Measurements from ENCODE around the gene FBXW7. TPM values are rescaled to one million over a fixed set of nuclear protein-coding genes. Genes with fewer than 3 reads are reported as not detected.
A peak's percentile ranks its signal among the peaks of the same experiment; 100 is the strongest.

FBXW7 gene
- total RNA-seq, 2 experiments from 2014 or later = 128 to 140 TPM

DNA sequence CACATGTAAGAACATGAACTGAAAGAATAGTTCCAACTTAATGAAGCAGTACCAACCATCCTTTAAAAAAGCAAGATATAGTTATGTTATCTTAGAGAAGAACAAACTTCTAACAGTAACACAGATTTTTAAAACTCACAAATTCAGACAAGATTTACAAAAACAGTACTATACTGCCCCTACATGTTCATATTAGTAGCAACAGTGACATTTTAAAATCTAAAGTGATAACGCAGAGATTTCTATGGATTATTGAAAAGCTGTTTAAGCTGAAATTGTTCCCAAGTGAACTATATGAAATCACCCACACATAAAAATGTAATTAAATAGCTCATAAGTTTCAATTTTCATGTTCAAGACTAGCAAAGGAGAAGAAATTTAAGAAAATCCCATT lies 166.0 kb downstream of the FBXW7 start:
- no peak for ATAC-seq (ENCODE audit: poor library complexity)
- Mint-ChIP-seq H3K9me3 (no peaks in the 10 kb centered on the region), H3K27me3 (no peaks in the 10 kb centered on the region), H3K4me3 (no peak overlapping the region), H3K4me1 (ENCODE audit: low read depth) (peaks cover 13% of the 10 kb centered on the region), H3K27ac (no peak overlapping the region), H3K36me3 (ENCODE audit: low read depth) (peaks cover 9% of the 10 kb centered on the region)
- no peaks in the 10 kb centered on the region for H3K9me3 ChIP-seq (ENCODE audit: control insufficient read depth in 1 of 2, insufficient read depth in 1 of 2, low read length in 2 of 2)
- intact Hi-C loops (cut with DNase I, micrococcal nuclease) = loop anchor here (1.0 to 5.0 kb wide), 3 partner anchors 608 to 1008 kb away; partner anchors contain the start of gene GATB (in 1 of the 2)
- peak in 3 of 14 experiments; percentile 14 to 22 (median 15) for DNase-seq
- no peak overlapping the region for H3K27ac ChIP-seq (ENCODE audit: low read depth in 1 of 2, low read length in 2 of 2)
- ChIA-PET CTCF (no interaction called here), POLR2A (no interaction called here)
- H3K4me1 ChIP-seq (ENCODE audit: insufficient read depth, low read length) = no peaks in the 10 kb centered on the region
- no peaks in the 10 kb centered on the region for H3K27me3 ChIP-seq (ENCODE audit: control insufficient read depth in 1 of 2, insufficient read depth in 2 of 2, low read length in 2 of 2)
- H3K4me3 ChIP-seq (ENCODE audit: low read length) = no peak overlapping the region
- no peaks in the 10 kb centered on the region for H3K36me3 ChIP-seq (ENCODE audit: insufficient read depth, low read length)
- TF ChIP-seq, protein P1, sequence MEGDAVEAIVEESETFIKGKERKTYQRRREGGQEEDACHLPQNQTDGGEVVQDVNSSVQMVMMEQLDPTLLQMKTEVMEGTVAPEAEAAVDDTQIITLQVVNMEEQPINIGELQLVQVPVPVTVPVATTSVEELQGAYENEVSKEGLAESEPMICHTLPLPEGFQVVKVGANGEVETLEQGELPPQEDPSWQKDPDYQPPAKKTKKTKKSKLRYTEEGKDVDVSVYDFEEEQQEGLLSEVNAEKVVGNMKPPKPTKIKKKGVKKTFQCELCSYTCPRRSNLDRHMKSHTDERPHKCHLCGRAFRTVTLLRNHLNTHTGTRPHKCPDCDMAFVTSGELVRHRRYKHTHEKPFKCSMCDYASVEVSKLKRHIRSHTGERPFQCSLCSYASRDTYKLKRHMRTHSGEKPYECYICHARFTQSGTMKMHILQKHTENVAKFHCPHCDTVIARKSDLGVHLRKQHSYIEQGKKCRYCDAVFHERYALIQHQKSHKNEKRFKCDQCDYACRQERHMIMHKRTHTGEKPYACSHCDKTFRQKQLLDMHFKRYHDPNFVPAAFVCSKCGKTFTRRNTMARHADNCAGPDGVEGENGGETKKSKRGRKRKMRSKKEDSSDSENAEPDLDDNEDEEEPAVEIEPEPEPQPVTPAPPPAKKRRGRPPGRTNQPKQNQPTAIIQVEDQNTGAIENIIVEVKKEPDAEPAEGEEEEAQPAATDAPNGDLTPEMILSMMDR (IDR thresholded peaks at IDR 0.05) = peak; percentile 68

DNA sequence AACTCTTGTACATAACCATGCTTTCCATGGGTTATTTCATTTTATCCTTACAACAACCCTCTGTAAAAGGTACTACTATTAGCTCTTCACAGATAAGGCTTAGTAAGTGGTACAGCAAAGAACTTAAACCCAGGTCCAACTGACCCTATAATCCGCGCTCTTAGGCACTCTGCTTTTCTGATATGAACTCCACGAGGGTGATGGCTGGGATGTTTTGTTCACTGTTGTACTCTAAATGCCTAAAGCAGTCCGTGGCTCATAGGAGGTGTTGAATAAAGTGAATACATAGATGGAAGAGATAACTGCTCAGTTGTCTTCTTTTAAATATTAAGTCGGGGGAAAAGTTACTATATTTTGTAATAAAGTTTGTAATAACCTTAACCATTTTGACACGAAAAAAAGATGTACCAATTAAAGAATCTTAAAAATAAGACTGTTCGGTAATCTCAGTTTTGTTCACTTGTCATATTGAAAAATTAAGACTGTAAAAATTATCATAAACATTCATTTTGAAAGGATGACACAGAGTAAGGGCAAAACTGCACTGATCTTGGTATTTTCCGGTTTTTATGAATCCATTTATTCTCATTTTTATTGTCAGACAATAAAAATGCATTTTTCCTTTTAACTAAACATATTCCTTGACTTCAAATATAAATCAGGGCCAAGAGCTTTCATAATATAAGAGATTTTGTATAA lies 166.5 kb downstream of the FBXW7 start:
- no peaks in the 10 kb centered on the region for H3K9me3 Mint-ChIP-seq
- no peaks in the 10 kb centered on the region for H3K9me3 ChIP-seq (ENCODE audit: control insufficient read depth in 1 of 2, insufficient read depth in 1 of 2, low read length in 2 of 2)
- ATAC-seq (ENCODE audit: poor library complexity) (no peak), DNase-seq (no peak)
- POLR2A ChIA-PET = no interaction called here
- H3K27ac ChIP-seq (ENCODE audit: low read depth in 1 of 2, low read length in 2 of 2) = no peak overlapping the region
- H3K36me3 Mint-ChIP-seq (ENCODE audit: low read depth) = peaks cover 11% of the 10 kb centered on the region
- no peaks in the 10 kb centered on the region for H3K27me3 ChIP-seq (ENCODE audit: control insufficient read depth in 1 of 2, insufficient read depth in 2 of 2, low read length in 2 of 2)
- peaks cover 13% of the 10 kb centered on the region for H3K4me1 Mint-ChIP-seq (ENCODE audit: low read depth)
- H3K27ac Mint-ChIP-seq = no peak overlapping the region
- intact Hi-C loops (cut with DNase I, micrococcal nuclease) = no loop called here
- CTCF ChIA-PET = no interaction called here
- no peaks in the 10 kb centered on the region for H3K36me3 ChIP-seq (ENCODE audit: insufficient read depth, low read length)
- no peak overlapping the region for H3K4me3 ChIP-seq (ENCODE audit: low read length)
- H3K4me1 ChIP-seq (ENCODE audit: insufficient read depth, low read length) = no peaks in the 10 kb centered on the region
- TF ChIP-seq, protein P1 (IDR thresholded peaks at IDR 0.05) = no peak
- no peaks in the 10 kb centered on the region for H3K27me3 Mint-ChIP-seq
- no peak overlapping the region for H3K4me3 Mint-ChIP-seq

DNA sequence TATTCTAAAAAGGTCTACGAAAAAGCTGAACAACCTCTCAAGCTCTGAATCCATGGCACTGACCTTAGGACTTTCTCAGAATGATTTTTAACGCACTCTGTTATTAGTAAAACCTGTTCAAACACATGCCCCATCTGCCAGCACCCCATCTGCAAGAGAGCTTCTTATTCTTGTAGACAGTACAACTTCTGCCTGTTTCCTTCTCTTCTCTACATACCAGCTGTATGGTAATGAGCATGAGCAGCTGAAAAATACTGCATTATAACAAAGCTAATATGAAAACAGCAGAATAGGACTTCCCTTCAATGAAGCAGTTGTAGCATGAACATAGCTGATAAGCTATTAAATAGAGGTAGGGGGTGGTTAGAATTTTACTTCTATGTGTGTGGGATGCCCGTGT lies 167.9 kb downstream of the FBXW7 start:
- Mint-ChIP-seq H3K4me1 (ENCODE audit: low read depth) (peaks cover 13% of the 10 kb centered on the region), H3K27me3 (no peaks in the 10 kb centered on the region), H3K27ac (no peak overlapping the region), H3K4me3 (no peak overlapping the region), H3K36me3 (ENCODE audit: low read depth) (peaks cover 11% of the 10 kb centered on the region), H3K9me3 (no peaks in the 10 kb centered on the region)
- H3K4me1 ChIP-seq (ENCODE audit: insufficient read depth, low read length) = no peaks in the 10 kb centered on the region
- ChIA-PET POLR2A (interaction anchor here (1.1 kb wide), 1 partner anchor 268 kb away, joined by 3 read pairs; no protein-coding TSS in a partner anchor), CTCF (no interaction called here)
- no peak overlapping the region for H3K27ac ChIP-seq (ENCODE audit: low read depth in 1 of 2, low read length in 2 of 2)
- no peak overlapping the region for H3K4me3 ChIP-seq (ENCODE audit: low read length)
- H3K27me3 ChIP-seq (ENCODE audit: control insufficient read depth in 1 of 2, insufficient read depth in 2 of 2, low read length in 2 of 2) = no peaks in the 10 kb centered on the region
- no peaks in the 10 kb centered on the region for H3K9me3 ChIP-seq (ENCODE audit: control insufficient read depth in 1 of 2, insufficient read depth in 1 of 2, low read length in 2 of 2)
- TF ChIP-seq, protein P1 (IDR thresholded peaks at IDR 0.05) = no peak
- no peaks in the 10 kb centered on the region for H3K36me3 ChIP-seq (ENCODE audit: insufficient read depth, low read length)
- DNase-seq = no peak
- intact Hi-C loops (cut with DNase I, micrococcal nuclease) = no loop called here
- ATAC-seq (ENCODE audit: poor library complexity) = no peak

All from CD4-positive, alpha-beta T cell (primary cell).